B cell (primary cell): ENCODE data around the gene ZNF398. TPM values are rescaled to one million over a fixed set of nuclear protein-coding genes. Genes with fewer than 3 reads are reported as not detected.

ENCODE experiments used
- ATAC-seq: fragments of 200-7000 bp; cut with Tn5 transposase; one replicate; pipeline ENCODE4 v1.10.0; 2021; ENCODE audit warnings: low read depth, mild to moderate bottlenecking, moderate number of reproducible peaks, moderate library complexity
- CTCF ChIA-PET: fragments of 350-600 bp; sonication (Branson Sonifier 250); formaldehyde crosslinking; loops from one replicate; lab custom pipeline; 2021; ENCODE audit warnings: antibody characterized with exemption, inconsistent platforms; lab: Charles Lee
- POLR2A ChIA-PET: fragments of 350-600 bp; sonication (Branson Sonifier 250); formaldehyde crosslinking; loops from one replicate; lab custom pipeline; 2021; ENCODE audit warnings: antibody characterized with exemption; lab: Charles Lee
- DNase-seq: peaks from one replicate; pipeline ENCODE4 v3.0.0; 2013
- H2AFZ ChIP-seq: 2 replicates; pipeline ENCODE4 v1.6.1; 2012; ENCODE audit warnings: mild to moderate bottlenecking, low read depth, low read length; ENCODE audit not compliant: insufficient read depth, poor library complexity, severe bottlenecking
- H3K27ac ChIP-seq, 2 donors: 1 replicate in 1 of 2; 2 replicates in 1 of 2; pipeline ENCODE4 v1.5.1; 2012 to 2013; ENCODE audit warnings: low read length in 2 of 2, mild to moderate bottlenecking in 2 of 2, moderate library complexity in 1 of 2
- H3K27me3 ChIP-seq, 4 experiments: fragments of 200-600 bp in 1 of 4; sonication (generic) in 1 of 4; replicated peaks in 1 of 4; 1 replicate in 2 of 4; 2 replicates in 2 of 4; pipeline versions ENCODE4 v1.6.1 to v1.7.0; 2013 to 2016; ENCODE audit warnings: low read length in 3 of 4, mild to moderate bottlenecking in 2 of 4, mixed read lengths in 1 of 4, moderate library complexity in 1 of 4; ENCODE audit not compliant: insufficient read depth in 4 of 4, control insufficient read depth in 3 of 4; ENCODE audit errors: control extremely low read depth in 1 of 4
- H3K36me3 ChIP-seq, 2 experiments: replicated peaks in 1 of 2; 1 replicate in 1 of 2; 2 replicates in 1 of 2; pipeline versions ENCODE4 v1.6.1 to v1.7.1; 2013; ENCODE audit warnings: low read length in 1 of 2; ENCODE audit not compliant: insufficient read depth in 2 of 2, control insufficient read depth in 1 of 2; ENCODE audit errors: control extremely low read depth in 1 of 2, extremely low read depth in 1 of 2
- H3K4me1 ChIP-seq, 2 donors: fragments of 200-600 bp in 1 of 2; sonication (generic) in 1 of 2; 1 replicate in 1 of 2; 2 replicates in 1 of 2; pipeline versions ENCODE4 v1.5.1 to v1.6.1; 2013 to 2017; ENCODE audit warnings: low read length in 2 of 2; ENCODE audit not compliant: control insufficient read depth in 2 of 2, insufficient read depth in 2 of 2
- H3K4me2 ChIP-seq: replicated peaks from 2 replicates; pipeline ENCODE3; 2012; ENCODE audit warnings: mild to moderate bottlenecking, low read depth, low read length; ENCODE audit not compliant: poor library complexity, severe bottlenecking
- H3K4me3 ChIP-seq, 5 experiments: fragments of 200-600 bp in 1 of 5; sonication (generic) in 1 of 5; 1 replicate in 3 of 5; 2 replicates in 2 of 5; pipeline versions ENCODE4 v1.5.1 to v1.7.0; 2011 to 2016; ENCODE audit warnings: low read length in 4 of 5, mild to moderate bottlenecking in 4 of 5, low read depth in 2 of 5, control low read depth in 1 of 5, moderate library complexity in 1 of 5; ENCODE audit not compliant: insufficient read depth in 1 of 5; ENCODE audit errors: control extremely low read depth in 1 of 5, extremely low read depth in 1 of 5
- H3K79me2 ChIP-seq: fragments of 200-600 bp; sonication (generic); one replicate; pipeline ENCODE4 v1.6.0; 2016; ENCODE audit warnings: low read length; ENCODE audit not compliant: control insufficient read depth, insufficient read depth
- H3K9ac ChIP-seq: fragments of 200-600 bp; sonication (generic); 2 replicates; pipeline ENCODE4 v1.6.1; 2017; ENCODE audit warnings: mild to moderate bottlenecking, low read length, moderate library complexity
- H3K9me3 ChIP-seq, 3 donors: one replicate each; pipeline versions ENCODE4 v1.6.1 to v1.7.1; 2013; ENCODE audit warnings: low read length in 2 of 3; ENCODE audit not compliant: control insufficient read depth in 2 of 3, insufficient read depth in 1 of 3; ENCODE audit errors: control extremely low read depth in 1 of 3
- H4K20me1 ChIP-seq: 2 replicates; pipeline ENCODE4 v1.6.0; 2012; ENCODE audit warnings: mild to moderate bottlenecking, low read length; ENCODE audit not compliant: insufficient read depth, control insufficient read depth, poor library complexity, severe bottlenecking
- H3K27ac Mint-ChIP-seq: one replicate; pipeline ENCODE4 v1.8.0; 2021; ENCODE audit warnings: mixed read lengths
- H3K27me3 Mint-ChIP-seq: one replicate; pipeline ENCODE4 v1.8.0; 2021; ENCODE audit warnings: mixed read lengths
- H3K4me1 Mint-ChIP-seq: one replicate; pipeline ENCODE4 v1.8.0; 2021; ENCODE audit warnings: mixed read lengths
- H3K4me3 Mint-ChIP-seq: one replicate; pipeline ENCODE4 v1.8.0; 2021; ENCODE audit warnings: mixed read lengths
- H3K9me3 Mint-ChIP-seq: one replicate; pipeline ENCODE4 v1.8.0; 2022; ENCODE audit warnings: mixed read lengths; ENCODE audit not compliant: insufficient read depth
- EZH2 ChIP-seq: IDR thresholded peaks from 2 replicates; pipeline ENCODE4 v1.6.1; 2012; ENCODE audit warnings: borderline replicate concordance, low read depth, mild to moderate bottlenecking, moderate library complexity, low read length; ENCODE audit not compliant: insufficient read depth, poor library complexity, severe bottlenecking
- WGBS: methylation state at CpG from one replicate; pipeline ENCODE4 v1.1.5; 2013; ENCODE audit warnings: missing lambda C conversion rate; ENCODE audit not compliant: insufficient coverage; 5-methylcytosine and 5-hydroxymethylcytosine counted together
- intact Hi-C: fragments of 100-400 bp; cut with micrococcal nuclease; formaldehyde crosslinking; loops from one replicate; pipeline ENCODE4 v1.10.0; 2022
- polyA plus RNA-seq: library from polyadenylated mRNA; depleted of rRNA; stranded (reverse); fragments of >200 nt; gene quantifications from 2 replicates; pipeline ENCODE4 v1.2.3, GENCODE V29; 2012
- total RNA-seq, 2 donors: library from RNA; stranded (reverse); fragments of 120-200 nt in 1 of 2; gene quantifications; 1 replicate in 1 of 2; 2 replicates in 1 of 2; pipeline versions ENCODE4 v1.2.3 to v1.2.4, GENCODE V29; 2013 to 2022
- TF ChIP-seq, protein P1 (sequence below): fragments of 200-600 bp; IDR thresholded peaks from one replicate; pipeline ENCODE4 v1.8.0; 2022; ENCODE audit warnings: antibody characterized with exemption, mild to moderate bottlenecking

ZNF398 gene
- total and polyA plus RNA-seq, 2 donors (not counting 1 experiment from before 2014, with no cell fraction given) = 7.7 to 22.5 TPM

DNA sequence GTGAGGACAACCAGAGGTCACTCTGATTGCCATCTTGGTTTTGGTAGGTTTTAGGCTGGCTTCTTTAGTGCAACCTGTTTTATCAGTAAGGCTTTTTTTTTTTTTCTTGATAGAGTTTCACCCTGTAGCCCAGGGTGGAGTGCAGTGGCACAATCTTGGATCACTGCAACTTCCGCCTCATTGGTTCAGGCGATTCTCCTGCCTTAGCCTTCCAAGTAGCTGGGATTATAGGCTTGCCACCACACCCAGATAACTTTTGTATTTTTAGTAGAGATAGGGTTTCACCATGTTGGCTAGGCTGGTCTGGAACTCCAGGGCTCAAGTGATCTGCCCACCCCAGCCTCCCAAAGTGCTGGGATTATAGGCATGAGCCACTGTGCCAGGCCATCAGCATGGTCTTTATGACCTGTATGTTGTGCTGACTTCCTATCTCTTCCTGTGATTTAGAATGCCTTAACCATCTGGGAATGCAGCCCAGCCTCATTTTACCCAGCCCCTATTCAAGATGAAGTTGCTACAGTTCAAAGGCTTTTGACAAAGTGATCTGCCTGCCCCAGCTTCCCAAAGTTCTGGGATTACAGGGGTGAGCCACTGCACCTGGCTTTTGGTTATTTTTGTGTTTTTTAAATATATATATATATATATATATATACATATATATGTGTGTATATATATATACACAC, 14.1 kb upstream of the ZNF398 start:
- ChIA-PET POLR2A (no interaction called here), CTCF (interaction anchor here (0.7 to 2.1 kb wide), 2 partner anchors 14 to 465 kb away, joined by 3 to 7 read pairs; partner anchors contain the start of gene ZNF398)
- Histone ChIP-seq H3K36me3 (peaks cover 3 to 11% of the 10 kb centered on the region in 2 experiments), H2AFZ (no peak overlapping the region), H3K4me3 (no peak overlapping the region), H3K27ac (no peak overlapping the region), H3K4me1 (no peaks in the 10 kb centered on the region), H3K4me2 (no peak overlapping the region), H3K9me3 (peaks cover 2 to 14% (median 12%) of the 10 kb centered on the region in 3 donors), H4K20me1 (no peaks in the 10 kb centered on the region), H3K27me3 (no peaks in the 10 kb centered on the region), H3K9ac (no peak overlapping the region), H3K79me2 (peaks cover 6% of the 10 kb centered on the region)
- intact Hi-C loops = no loop called here
- no peak overlapping the region for H3K4me3 Mint-ChIP-seq
- peaks cover 8% of the 10 kb centered on the region for H3K9me3 Mint-ChIP-seq
- no peaks in the 10 kb centered on the region for H3K27me3 Mint-ChIP-seq
- peaks cover under 1% of the 10 kb centered on the region for H3K4me1 Mint-ChIP-seq
- ATAC-seq (no peak), DNase-seq (no peak)
- no peak overlapping the region for H3K27ac Mint-ChIP-seq
- no CpG with 5 or more reads among the region's 2 CpGs for WGBS
- no peak for TF ChIP-seq EZH2
- TF ChIP-seq, protein P1, sequence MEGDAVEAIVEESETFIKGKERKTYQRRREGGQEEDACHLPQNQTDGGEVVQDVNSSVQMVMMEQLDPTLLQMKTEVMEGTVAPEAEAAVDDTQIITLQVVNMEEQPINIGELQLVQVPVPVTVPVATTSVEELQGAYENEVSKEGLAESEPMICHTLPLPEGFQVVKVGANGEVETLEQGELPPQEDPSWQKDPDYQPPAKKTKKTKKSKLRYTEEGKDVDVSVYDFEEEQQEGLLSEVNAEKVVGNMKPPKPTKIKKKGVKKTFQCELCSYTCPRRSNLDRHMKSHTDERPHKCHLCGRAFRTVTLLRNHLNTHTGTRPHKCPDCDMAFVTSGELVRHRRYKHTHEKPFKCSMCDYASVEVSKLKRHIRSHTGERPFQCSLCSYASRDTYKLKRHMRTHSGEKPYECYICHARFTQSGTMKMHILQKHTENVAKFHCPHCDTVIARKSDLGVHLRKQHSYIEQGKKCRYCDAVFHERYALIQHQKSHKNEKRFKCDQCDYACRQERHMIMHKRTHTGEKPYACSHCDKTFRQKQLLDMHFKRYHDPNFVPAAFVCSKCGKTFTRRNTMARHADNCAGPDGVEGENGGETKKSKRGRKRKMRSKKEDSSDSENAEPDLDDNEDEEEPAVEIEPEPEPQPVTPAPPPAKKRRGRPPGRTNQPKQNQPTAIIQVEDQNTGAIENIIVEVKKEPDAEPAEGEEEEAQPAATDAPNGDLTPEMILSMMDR = no peak

DNA sequence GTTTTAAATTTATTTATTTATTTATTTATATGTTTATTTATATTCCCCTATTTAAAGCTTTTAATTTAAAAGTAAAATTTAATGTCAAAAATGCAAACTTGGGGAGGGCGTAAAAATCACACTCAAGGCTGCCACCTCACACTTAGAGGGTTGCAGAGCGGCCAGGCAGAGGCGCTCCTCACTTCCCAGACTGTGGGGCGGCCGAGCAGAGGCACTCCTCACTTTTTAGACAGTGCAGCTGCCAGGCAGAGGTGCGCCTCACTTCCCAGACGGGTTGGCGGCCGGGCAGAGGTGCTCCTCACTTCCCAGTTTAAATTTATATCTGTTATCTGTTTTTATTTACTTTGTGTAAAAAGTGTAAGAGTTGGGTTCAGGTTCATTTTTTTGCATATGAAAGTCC, 11.1 kb upstream of the ZNF398 start:
- ATAC-seq (no peak), DNase-seq (no peak)
- no peak overlapping the region for H2AFZ ChIP-seq
- H3K4me3 Mint-ChIP-seq = no peak overlapping the region
- TF ChIP-seq EZH2 = no peak
- TF ChIP-seq, protein P1 = no peak
- no peaks in the 10 kb centered on the region for H3K4me1 ChIP-seq
- no peak overlapping the region for H3K27ac ChIP-seq
- H3K27me3 ChIP-seq = no peaks in the 10 kb centered on the region
- peaks cover 6% of the 10 kb centered on the region for H3K79me2 ChIP-seq
- no peaks in the 10 kb centered on the region for H4K20me1 ChIP-seq
- 100% methylated on average over 3 of the region's 9 CpGs for WGBS
- no peak overlapping the region for H3K4me3 ChIP-seq
- H3K9ac ChIP-seq = no peak overlapping the region
- ChIA-PET CTCF (interaction anchor here (0.8 to 1.3 kb wide), 2 partner anchors 11 to 56 kb away, joined by 3 to 6 read pairs; partner anchors contain the start of gene ZNF398), POLR2A (no interaction called here)
- H3K36me3 ChIP-seq = peaks cover 2 to 3% of the 10 kb centered on the region in 2 experiments
- H3K4me1 Mint-ChIP-seq = no peaks in the 10 kb centered on the region
- peaks cover under 1 to 9% (median 1%) of the 10 kb centered on the region in 3 donors for H3K9me3 ChIP-seq
- H3K27me3 Mint-ChIP-seq = no peaks in the 10 kb centered on the region
- no peak overlapping the region for H3K4me2 ChIP-seq
- intact Hi-C loops = no loop called here
- peaks cover 1% of the 10 kb centered on the region for H3K9me3 Mint-ChIP-seq
- H3K27ac Mint-ChIP-seq = no peak overlapping the region
